NB4 (cell line): ENCODE measurements around the gene CTDP1.

ENCODE experiments used
- CTCF ChIP-seq: IDR thresholded peaks from one replicate; pipeline ENCODE4 v1.5.1; 2012; ENCODE audit warnings: low read depth, low read length
- MAX ChIP-seq: IDR thresholded peaks from 2 replicates; pipeline ENCODE4 v1.6.1; 2011; ENCODE audit warnings: low read depth, low read length
- POLR2A ChIP-seq: IDR thresholded peaks from 2 replicates; pipeline ENCODE4 v1.6.1; 2011; ENCODE audit warnings: mild to moderate bottlenecking; ENCODE audit not compliant: insufficient read length; ENCODE audit errors: extremely low read depth

GRCh38 chr18:79737426-79737825 is 57.8 kb downstream of the CTDP1 start:
- TF ChIP-seq CTCF (no peak), POLR2A (no peak), MAX (no peak)
